GM12874 (cell line): ENCODE data around the gene PVRIG.

Source experiments
- TF ChIP-seq, protein P1 (sequence below): IDR thresholded peaks from 2 replicates; pipeline ENCODE4 v1.5.1; 2011; ENCODE audit warnings: low read depth, mild to moderate bottlenecking, control low read depth, low read length, moderate library complexity; ENCODE audit not compliant: insufficient read depth

PVRIG gene

DNA sequence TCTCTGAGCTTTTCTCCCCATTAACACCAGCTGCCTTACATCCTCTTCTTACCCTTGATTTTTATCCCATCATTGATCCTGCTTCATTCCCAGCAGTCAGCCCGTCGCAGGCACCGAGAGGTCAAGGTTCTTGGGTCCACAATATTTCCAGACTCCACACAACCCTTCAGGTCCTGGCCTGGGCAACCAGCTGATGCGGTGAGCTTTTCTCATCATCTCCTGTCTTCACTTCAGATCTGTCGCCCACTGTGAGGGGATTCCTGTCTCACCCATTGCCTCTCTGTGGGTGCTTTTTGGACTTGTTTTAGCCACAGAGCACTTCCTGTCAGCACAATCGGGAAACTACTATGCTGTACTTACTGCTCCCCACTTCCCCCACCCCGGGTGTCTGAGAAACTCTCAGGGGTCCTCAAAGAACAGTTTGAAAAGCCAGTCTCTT, 8.4 kb upstream of the PVRIG start:
- TF ChIP-seq, protein P1, sequence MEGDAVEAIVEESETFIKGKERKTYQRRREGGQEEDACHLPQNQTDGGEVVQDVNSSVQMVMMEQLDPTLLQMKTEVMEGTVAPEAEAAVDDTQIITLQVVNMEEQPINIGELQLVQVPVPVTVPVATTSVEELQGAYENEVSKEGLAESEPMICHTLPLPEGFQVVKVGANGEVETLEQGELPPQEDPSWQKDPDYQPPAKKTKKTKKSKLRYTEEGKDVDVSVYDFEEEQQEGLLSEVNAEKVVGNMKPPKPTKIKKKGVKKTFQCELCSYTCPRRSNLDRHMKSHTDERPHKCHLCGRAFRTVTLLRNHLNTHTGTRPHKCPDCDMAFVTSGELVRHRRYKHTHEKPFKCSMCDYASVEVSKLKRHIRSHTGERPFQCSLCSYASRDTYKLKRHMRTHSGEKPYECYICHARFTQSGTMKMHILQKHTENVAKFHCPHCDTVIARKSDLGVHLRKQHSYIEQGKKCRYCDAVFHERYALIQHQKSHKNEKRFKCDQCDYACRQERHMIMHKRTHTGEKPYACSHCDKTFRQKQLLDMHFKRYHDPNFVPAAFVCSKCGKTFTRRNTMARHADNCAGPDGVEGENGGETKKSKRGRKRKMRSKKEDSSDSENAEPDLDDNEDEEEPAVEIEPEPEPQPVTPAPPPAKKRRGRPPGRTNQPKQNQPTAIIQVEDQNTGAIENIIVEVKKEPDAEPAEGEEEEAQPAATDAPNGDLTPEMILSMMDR, result no peak

DNA sequence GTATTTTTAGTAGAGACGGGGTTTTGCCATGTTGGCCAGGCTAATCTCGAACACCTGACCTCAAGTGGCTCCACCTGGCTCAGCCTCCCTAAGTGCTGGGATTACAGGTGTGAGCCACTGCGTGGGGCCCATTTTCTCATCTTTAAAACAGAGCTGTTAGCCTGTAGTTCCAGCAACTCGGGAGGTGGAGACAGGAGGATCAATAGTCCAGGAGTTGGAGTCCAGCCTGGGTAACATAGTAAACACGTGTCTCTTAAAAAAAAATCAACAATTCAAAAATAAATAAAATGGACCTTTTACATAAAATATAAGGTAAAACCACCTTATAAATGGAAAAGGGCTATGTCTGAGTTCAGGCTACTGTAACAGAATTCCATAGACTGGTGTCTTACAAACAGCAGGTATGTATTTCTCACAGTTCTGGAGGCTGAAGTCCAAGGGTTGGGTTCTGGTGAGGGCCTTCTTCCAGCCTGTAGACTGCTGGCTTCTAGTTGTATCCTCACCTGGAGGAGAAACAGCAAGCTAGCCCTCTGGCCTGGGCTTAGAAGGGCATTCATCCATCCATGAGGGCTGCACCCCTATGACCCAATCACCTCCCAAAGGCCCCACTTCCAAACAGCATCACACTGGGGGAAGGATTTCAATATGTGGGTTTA, 7.0 kb upstream of the PVRIG start:
- TF ChIP-seq, protein P1, result no peak

DNA sequence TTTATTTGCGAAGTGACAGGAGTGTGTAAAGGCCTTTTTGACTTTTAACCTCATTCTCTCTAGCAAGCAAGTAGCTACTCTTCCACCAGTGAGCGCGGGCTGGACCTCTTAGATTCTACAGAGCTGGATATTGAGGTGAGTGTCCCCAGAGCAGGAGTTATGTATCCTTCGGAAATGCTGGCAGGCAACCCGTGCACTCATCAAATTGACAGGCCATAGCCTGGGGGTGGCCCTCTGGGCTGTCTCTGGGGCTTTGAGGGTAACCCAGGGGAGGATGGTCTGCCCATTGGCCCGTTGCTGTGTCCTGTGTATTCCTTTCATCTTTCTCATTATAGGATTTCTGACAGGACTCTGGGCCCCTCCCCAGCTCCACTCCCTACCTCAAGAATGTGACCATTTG, 6.1 kb upstream of the PVRIG start:
- TF ChIP-seq, protein P1, result no peak

DNA sequence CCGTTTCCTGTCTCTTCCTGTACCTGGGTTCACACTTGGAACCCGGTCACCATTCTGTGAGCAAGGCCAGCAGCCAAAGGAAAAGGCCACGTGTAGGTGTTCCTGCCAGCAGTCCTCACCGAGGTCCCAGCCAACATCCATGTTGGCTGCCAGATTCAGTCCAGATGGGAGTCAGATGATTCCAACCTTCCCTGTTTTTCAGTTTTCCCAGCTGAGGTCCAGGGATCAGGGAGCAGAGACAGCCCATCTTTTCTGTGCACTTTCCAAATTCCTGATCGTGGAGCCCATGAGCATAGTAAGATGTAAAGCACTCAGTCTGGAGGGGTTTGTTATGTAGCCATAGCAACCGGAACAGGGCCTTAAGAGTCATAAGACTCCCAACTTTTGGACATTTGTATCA, 3.9 kb upstream of the PVRIG start:
- TF ChIP-seq, protein P1, result no peak

DNA sequence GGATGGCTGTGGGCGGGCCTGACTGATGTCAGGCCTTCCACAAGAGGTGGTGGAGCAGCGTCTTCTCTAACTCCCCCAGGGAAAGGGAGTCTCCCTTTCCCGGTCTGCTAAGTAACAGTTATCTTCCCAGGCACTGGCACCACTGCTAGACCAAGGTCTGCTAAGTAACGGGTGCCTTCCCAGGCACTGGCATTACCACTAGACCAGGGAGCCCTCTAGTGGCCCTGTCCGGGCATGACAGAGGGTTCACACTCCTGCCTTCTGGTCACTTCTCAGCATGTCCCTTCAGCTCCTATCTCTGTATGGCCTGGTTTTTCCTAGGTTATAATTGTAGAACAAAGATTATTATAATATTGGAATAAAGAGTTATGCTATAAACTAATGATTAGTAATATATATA, 1.8 kb upstream of the PVRIG start:
- TF ChIP-seq, protein P1, result peak; percentile 54

DNA sequence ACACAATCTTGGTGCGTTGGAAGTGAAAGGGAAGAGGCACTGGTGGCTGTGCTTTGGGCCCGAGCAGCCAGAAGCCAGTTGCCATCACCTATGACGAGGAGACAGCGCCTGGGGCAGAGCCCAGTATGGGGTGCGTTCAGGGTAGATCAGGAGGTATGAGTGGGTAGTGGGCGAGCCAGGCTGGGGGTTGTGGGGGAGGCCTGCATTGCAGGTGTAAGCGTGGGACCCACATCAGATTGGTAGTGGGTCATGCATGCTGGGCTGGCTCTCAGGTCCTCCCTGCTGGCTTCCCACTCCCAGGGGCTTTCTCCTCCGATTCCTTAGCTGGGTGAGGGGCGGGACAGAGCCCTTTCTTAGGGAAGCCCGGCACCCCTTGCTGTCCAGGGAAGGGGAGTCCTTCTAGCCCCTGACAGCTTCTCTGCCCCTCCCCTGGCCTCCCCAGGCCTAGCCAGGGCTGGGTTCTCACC, 445 bp upstream of the PVRIG start:
- TF ChIP-seq, protein P1, result no peak

DNA sequence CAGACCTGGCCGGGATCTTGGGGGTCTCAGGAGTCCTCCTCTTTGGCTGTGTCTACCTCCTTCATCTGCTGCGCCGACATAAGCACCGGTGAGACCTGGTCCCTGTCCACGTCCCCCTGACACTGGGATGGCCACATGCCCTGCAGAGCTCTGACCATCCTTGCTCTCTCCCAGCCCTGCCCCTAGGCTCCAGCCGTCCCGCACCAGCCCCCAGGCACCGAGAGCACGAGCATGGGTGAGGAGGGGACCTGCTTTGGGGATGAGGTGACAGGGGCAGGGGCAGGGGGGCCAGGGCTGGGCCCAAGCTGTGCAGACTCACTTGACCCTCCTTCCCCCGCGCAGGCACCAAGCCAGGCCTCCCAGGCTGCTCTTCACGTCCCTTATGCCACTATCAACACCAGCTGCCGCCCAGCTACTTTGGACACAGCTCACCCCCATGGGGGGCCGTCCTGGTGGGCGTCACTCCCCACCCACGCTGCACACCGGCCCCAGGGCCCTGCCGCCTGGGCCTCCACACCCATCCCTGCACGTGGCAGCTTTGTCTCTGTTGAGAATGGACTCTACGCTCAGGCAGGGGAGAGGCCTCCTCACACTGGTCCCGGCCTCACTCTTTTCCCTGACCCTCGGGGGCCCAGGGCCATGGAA, 959 bp downstream of the PVRIG start:
- TF ChIP-seq, protein P1, result no peak
